HG03457 (cell line): Measurements from ENCODE around the gene CALR3.
"Not testable (repeated sequence)": the region's sequence is repeated elsewhere in the genome, so short reads cannot be mapped to it uniquely, and the experiment has no call there.

Source experiments
- ATAC-seq: cut with Tn5 transposase; IDR thresholded peaks from one replicate; pipeline ENCODE4 v1.9.1; 2021; ENCODE audit warnings: moderate number of reproducible peaks; ENCODE audit not compliant: unreplicated experiment

CALR3 gene

GRCh38 chr19:16458391-16459341 lies 37.3 kb downstream of the CALR3 start:
- no peak for ATAC-seq

GRCh38 chr19:16457954-16458331 lies 38.0 kb downstream of the CALR3 start:
- no peak for ATAC-seq

- ATAC-seq = no peak
Observed at GRCh38 chr19:16457195-16457953, 38.6 kb downstream of the CALR3 start.

- ATAC-seq = no peak
Observed at GRCh38 chr19:16456652-16457194, 39.2 kb downstream of the CALR3 start.

- no peak for ATAC-seq
Observed at GRCh38 chr19:16455489-16455888, 40.5 kb downstream of the CALR3 start.

- ATAC-seq = no peak
Observed at GRCh38 chr19:16454351-16454918, 41.5 kb downstream of the CALR3 start.

GRCh38 chr19:16452325-16452724 lies 43.6 kb downstream of the CALR3 start:
- no peak for ATAC-seq

GRCh38 chr19:16449330-16449961 lies 46.5 kb downstream of the CALR3 start:
- ATAC-seq = peak; percentile 41

GRCh38 chr19:16448872-16449271 lies 47.1 kb downstream of the CALR3 start:
- not testable (repeated sequence) for ATAC-seq

- ATAC-seq = no peak
Observed at GRCh38 chr19:16446724-16447368, 49.1 kb downstream of the CALR3 start.

GRCh38 chr19:16446108-16446723 lies 49.8 kb downstream of the CALR3 start:
- ATAC-seq = no peak

GRCh38 chr19:16445238-16446107 lies 50.5 kb downstream of the CALR3 start:
- ATAC-seq = no peak

GRCh38 chr19:16444269-16444600 lies 51.7 kb downstream of the CALR3 start:
- ATAC-seq = no peak

- no peak for ATAC-seq
Observed at GRCh38 chr19:16442386-16443276, 53.3 kb downstream of the CALR3 start.

GRCh38 chr19:16441661-16442162 lies 54.3 kb downstream of the CALR3 start:
- no peak for ATAC-seq

- no peak for ATAC-seq
Observed at GRCh38 chr19:16436780-16437332, 59.1 kb downstream of the CALR3 start.

GRCh38 chr19:16435999-16436650 lies 59.8 kb downstream of the CALR3 start:
- no peak for ATAC-seq
